Stimulated activated naive CD8-positive, alpha-beta T cell treated with anti-CD3 and anti-CD28 coated beads, Interleukin-15, amount 100 ng/mL, for 72 hours (primary cell): ENCODE results near the gene SHLD1.
"Not testable (repeated sequence)": the region's sequence is repeated elsewhere in the genome, so short reads cannot be mapped to it uniquely, and the experiment has no call there.

Experiments
- ATAC-seq: fragments of 150-1000 bp; cut with Tn5 transposase; 2 replicates; pipeline ENCODE4 v1.10.0; 2021; ENCODE audit warnings: mild to moderate bottlenecking, moderate library complexity
- DNase-seq, 2 donors: peaks; one replicate each; pipeline ENCODE4 v3.0.0; 2021 to 2022
- H3K27ac Mint-ChIP-seq, 2 donors: one replicate each; pipeline ENCODE4 v1.8.0; 2022; ENCODE audit warnings: mild to moderate bottlenecking in 2 of 2, mixed read lengths in 2 of 2, moderate library complexity in 2 of 2
- H3K27me3 Mint-ChIP-seq: one replicate; pipeline ENCODE4 v1.8.0; 2022; ENCODE audit warnings: mixed read lengths
- H3K4me1 Mint-ChIP-seq: one replicate; pipeline ENCODE4 v1.8.0; 2022; ENCODE audit warnings: mild to moderate bottlenecking, mixed read lengths
- H3K4me3 Mint-ChIP-seq, 2 donors: one replicate each; pipeline ENCODE4 v1.8.0; 2022; ENCODE audit warnings: mild to moderate bottlenecking in 2 of 2, mixed read lengths in 2 of 2, moderate library complexity in 1 of 2
- H3K9me3 Mint-ChIP-seq, 2 donors: one replicate each; pipeline ENCODE4 v1.8.0; 2022; ENCODE audit warnings: mixed read lengths in 2 of 2

The SHLD1 gene

GRCh38 chr20:5727018-5727515 lies 23.1 kb upstream of the SHLD1 start:
- H3K9me3 Mint-ChIP-seq = peaks cover 0 to 6% of the 10 kb centered on the region in 2 donors
- no peak overlapping the region for H3K4me3 Mint-ChIP-seq
- DNase-seq (no peak), ATAC-seq (no peak)
- no peaks in the 10 kb centered on the region for H3K27me3 Mint-ChIP-seq
- H3K27ac Mint-ChIP-seq = no peak overlapping the region
- peaks cover 12% of the 10 kb centered on the region for H3K4me1 Mint-ChIP-seq

DNA sequence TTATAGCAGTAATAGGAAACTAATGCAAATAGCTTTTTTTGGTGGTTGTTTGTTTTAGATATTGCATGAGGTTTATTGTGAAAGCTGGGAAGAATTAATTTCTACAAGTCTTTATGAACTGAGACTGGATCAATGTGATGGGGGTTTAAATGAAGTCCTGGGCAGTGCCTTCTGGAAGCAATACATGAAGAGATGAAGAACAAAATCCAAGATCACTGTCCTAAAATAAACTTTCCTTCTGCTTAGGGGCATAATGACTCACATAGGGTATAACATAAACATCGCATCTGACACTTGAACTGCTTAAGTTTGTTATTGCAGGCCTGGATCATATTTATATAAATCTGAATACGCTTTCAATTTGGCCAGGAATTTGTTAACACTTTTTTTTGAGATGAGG lies 20.9 kb upstream of the SHLD1 start:
- no peaks in the 10 kb centered on the region for H3K27me3 Mint-ChIP-seq
- no peak overlapping the region for H3K4me3 Mint-ChIP-seq
- ATAC-seq = no peak

DNA sequence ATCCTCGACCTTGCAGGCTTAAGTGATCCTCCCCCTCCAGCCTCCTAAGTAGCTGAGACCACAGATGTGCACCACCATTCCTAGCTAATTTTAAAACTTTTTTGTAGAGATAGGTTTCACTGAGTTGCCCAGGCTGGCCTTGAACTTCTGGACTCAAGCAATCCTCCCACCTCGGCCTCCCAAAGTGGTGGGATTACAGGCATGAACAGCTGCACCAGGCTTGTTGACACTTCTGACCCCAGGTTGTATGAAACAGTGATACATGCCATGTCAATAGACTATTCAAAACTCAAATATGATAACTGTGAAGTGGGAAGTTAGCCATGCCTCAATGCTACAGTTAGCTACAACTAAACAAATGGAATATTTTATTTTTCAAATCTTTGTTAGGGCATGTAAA lies 20.1 kb upstream of the SHLD1 start:
- DNase-seq = no peak
- Mint-ChIP-seq H3K27ac (no peak overlapping the region), H3K4me3 (no peak overlapping the region), H3K4me1 (no peaks in the 10 kb centered on the region), H3K27me3 (no peaks in the 10 kb centered on the region), H3K9me3 (peaks cover 0 to 6% of the 10 kb centered on the region in 2 donors)
- ATAC-seq = no peak

More for the DNA sequence above, 20.9 kb upstream of the SHLD1 start:
- Mint-ChIP-seq H3K4me1 (no peaks in the 10 kb centered on the region), H3K9me3 (peaks cover 0 to 6% of the 10 kb centered on the region in 2 donors), H3K27ac (no peak overlapping the region)
- no peak for DNase-seq

DNA sequence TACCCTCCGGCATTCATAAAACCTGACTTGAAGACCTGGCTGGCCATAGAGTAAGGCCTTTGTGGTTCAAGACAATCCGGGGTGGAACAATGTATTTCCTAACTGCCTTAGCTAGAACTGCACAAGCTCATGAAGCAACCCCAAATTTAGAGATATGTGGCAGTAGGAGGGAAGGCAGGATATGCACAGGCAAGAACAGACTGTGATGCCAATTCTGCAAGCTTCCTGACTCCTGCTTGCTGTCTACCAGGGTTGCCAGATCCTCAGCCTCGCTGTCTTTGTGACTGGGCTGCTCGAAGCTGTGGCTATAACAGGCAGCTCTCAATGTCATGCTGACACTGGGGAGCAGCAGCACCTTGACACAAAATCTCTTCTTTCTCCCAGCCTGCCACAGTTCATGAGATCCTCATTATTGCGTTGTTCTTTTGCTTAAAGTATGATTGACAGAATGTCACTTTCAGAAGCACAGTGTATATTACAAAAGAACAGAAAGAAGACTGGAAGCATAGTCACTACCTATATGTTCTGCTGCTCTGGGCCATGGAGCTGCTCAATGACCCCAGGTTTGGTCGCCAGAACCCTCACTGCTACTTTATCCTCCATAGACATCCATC lies 18.3 kb upstream of the SHLD1 start:
- Mint-ChIP-seq H3K4me3 (no peak overlapping the region), H3K4me1 (peaks cover 4% of the 10 kb centered on the region), H3K27ac (no peak overlapping the region), H3K27me3 (no peaks in the 10 kb centered on the region), H3K9me3 (peaks cover 0 to 4% of the 10 kb centered on the region in 2 donors)
- ATAC-seq = no peak
- DNase-seq = no peak

DNA sequence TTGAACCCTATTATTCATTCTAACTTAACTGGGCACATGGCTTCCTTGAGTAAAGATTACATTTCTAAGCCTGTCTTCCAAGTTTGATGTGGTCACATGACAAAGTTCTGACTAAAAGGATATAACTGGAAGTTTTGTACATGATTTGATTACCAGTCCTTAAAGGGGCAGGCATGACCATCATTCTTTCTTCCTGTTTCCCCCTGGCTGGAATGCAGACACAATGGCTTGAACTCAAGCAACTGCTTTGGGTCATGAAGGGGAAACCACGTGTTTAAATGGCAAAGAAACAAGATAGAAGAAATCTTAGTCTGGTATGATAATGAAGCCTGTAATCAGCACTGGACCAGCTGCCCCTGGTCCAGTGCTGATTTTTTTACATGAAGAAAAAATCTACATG lies 15.6 kb upstream of the SHLD1 start:
- no peak overlapping the region for H3K4me3 Mint-ChIP-seq

GRCh38 chr20:5735845-5736510 lies 14.2 kb upstream of the SHLD1 start:
- Mint-ChIP-seq H3K9me3 (no peaks in the 10 kb centered on the region), H3K4me3 (no peak overlapping the region), H3K27me3 (no peaks in the 10 kb centered on the region), H3K27ac (no peak overlapping the region), H3K4me1 (peaks cover 21% of the 10 kb centered on the region)
- no peak for ATAC-seq
- DNase-seq = no peak

More for the DNA sequence above, 15.6 kb upstream of the SHLD1 start:
- Mint-ChIP-seq H3K27ac (no peak overlapping the region), H3K9me3 (no peaks in the 10 kb centered on the region), H3K27me3 (no peaks in the 10 kb centered on the region), H3K4me1 (peaks cover 21% of the 10 kb centered on the region)
- no peak for DNase-seq
- no peak for ATAC-seq

- no peak for ATAC-seq
- DNase-seq = no peak
- Mint-ChIP-seq H3K4me3 (peak overlapping the region; percentile 4 to 33), H3K9me3 (no peaks in the 10 kb centered on the region), H3K27me3 (no peaks in the 10 kb centered on the region), H3K4me1 (peaks cover 21% of the 10 kb centered on the region), H3K27ac (peak overlapping the region in 1 of 2 donors; percentile 68)
Observed at GRCh38 chr20:5737619-5737953, 12.6 kb upstream of the SHLD1 start.

DNA sequence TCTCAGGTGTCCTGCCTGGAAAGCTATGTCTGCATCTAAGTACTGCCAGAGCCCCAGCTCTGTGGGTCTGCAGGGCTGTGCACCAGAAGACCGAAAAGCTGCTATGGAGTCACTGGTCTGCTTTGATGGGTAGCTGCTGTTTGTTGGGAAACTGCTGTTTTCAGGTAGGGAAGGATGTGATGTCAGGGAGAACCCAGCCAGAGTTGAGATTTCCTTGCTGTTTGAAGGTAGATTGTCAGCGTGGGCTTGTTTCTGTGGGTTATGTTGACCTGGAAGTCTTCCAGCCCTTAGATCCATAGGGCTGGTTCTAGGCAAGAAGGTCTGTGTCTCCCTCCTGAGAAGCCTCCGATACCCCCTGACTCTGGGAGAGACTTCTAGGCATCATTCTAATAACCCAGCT lies 12.2 kb upstream of the SHLD1 start:
- Mint-ChIP-seq H3K4me1 (peaks cover 21% of the 10 kb centered on the region), H3K9me3 (no peaks in the 10 kb centered on the region), H3K27ac (peak overlapping the region in 1 of 2 donors; percentile 86), H3K27me3 (no peaks in the 10 kb centered on the region), H3K4me3 (peak overlapping the region in 1 of 2 donors; percentile 7)
- no peak for ATAC-seq
- no peak for DNase-seq

GRCh38 chr20:5740643-5741042 lies 9.6 kb upstream of the SHLD1 start:
- H3K9me3 Mint-ChIP-seq, ATAC-seq, H3K4me3 Mint-ChIP-seq, DNase-seq, H3K27me3 Mint-ChIP-seq, H3K27ac Mint-ChIP-seq: not testable (repeated sequence)
- peaks cover 21% of the 10 kb centered on the region for H3K4me1 Mint-ChIP-seq

- no peak for DNase-seq
- Mint-ChIP-seq H3K27me3 (no peaks in the 10 kb centered on the region), H3K4me3 (no peak overlapping the region), H3K27ac (no peak overlapping the region), H3K4me1 (peaks cover 21% of the 10 kb centered on the region), H3K9me3 (no peaks in the 10 kb centered on the region)
- no peak for ATAC-seq
Observed at GRCh38 chr20:5741089-5741488, 9.1 kb upstream of the SHLD1 start.

- H3K27me3 Mint-ChIP-seq = no peaks in the 10 kb centered on the region
- DNase-seq (no peak), ATAC-seq (no peak)
- H3K4me3 Mint-ChIP-seq = no peak overlapping the region
- H3K9me3 Mint-ChIP-seq = no peaks in the 10 kb centered on the region
- H3K27ac Mint-ChIP-seq = no peak overlapping the region
- peaks cover 16% of the 10 kb centered on the region for H3K4me1 Mint-ChIP-seq
Observed at GRCh38 chr20:5742041-5742440, 8.2 kb upstream of the SHLD1 start.

DNA sequence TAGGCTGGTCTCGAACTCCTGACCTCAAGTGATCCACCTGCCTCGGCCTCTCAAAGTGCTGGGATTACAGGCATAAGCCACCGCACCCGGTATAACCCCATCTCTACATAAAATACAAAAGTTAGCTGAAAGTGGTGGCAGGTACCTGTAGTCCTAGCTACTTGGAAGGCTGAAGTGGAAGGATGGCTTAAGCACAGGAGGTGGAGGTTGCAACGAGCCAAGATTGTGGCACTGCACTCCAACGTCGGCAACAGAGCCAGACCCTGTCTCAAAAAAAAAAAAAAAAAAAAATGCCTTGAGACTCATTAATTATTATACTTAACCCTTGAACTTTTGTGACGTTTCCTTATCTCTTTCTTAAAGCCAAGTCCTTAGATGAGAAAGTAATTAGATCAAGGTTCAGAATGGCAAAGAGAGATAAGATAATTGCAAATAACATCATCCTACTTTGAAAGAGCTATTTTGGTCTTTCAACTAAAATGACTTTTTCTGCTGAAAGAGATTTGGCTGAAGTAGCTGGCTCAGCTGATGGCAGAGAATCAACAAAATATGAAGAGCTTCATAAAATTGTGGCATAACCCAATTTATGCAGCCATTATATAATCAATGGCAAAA lies 4.7 kb upstream of the SHLD1 start:
- Mint-ChIP-seq H3K27me3 (no peaks in the 10 kb centered on the region), H3K27ac (no peak overlapping the region), H3K4me3 (no peak overlapping the region), H3K9me3 (no peaks in the 10 kb centered on the region), H3K4me1 (no peaks in the 10 kb centered on the region)
- no peak for DNase-seq
- no peak for ATAC-seq

GRCh38 chr20:5746064-5746463 lies 4.1 kb upstream of the SHLD1 start:
- H3K27ac Mint-ChIP-seq = no peak overlapping the region
- ATAC-seq = no peak
- H3K4me1 Mint-ChIP-seq = peaks cover 1% of the 10 kb centered on the region
- H3K9me3 Mint-ChIP-seq = no peaks in the 10 kb centered on the region
- no peak for DNase-seq
- no peaks in the 10 kb centered on the region for H3K27me3 Mint-ChIP-seq
- H3K4me3 Mint-ChIP-seq = no peak overlapping the region

GRCh38 chr20:5748246-5748645 lies 2.0 kb upstream of the SHLD1 start:
- H3K4me1 Mint-ChIP-seq = peaks cover 12% of the 10 kb centered on the region
- no peak overlapping the region for H3K27ac Mint-ChIP-seq
- DNase-seq (no peak), ATAC-seq (no peak)
- H3K27me3 Mint-ChIP-seq = no peaks in the 10 kb centered on the region
- no peaks in the 10 kb centered on the region for H3K9me3 Mint-ChIP-seq
- no peak overlapping the region for H3K4me3 Mint-ChIP-seq

DNA sequence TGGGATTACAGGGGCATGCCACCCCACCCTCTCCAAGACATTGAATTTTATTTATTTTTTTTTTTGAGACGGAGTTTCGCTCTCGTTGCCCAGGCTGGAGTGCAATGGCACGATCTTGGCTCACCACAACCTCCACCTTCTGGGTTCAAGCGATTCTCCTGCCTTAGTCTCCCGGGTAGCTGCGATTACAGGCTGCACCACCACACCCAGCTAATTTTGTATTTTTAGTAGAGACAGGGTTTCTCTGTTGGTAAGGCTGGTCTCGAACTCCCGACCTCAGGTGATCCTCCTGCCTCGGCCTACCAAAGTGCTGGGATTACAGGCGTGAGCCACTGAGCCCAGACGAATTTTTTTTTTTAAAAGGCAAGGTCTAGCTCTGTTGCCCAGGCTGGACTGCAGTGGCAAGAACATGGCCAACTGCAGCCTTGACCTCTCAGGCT lies 669 bp upstream of the SHLD1 start:
- not testable (repeated sequence) for H3K27me3 Mint-ChIP-seq, H3K9me3 Mint-ChIP-seq, ATAC-seq
- DNase-seq = peak in 1 of 2 donors; percentile 10
- Mint-ChIP-seq H3K27ac (peak overlapping the region in 1 of 2 donors; percentile 98), H3K4me3 (peak overlapping the region in 1 of 2 donors; percentile 79), H3K4me1 (peaks cover 18% of the 10 kb centered on the region)

- Mint-ChIP-seq H3K9me3 (no peaks in the 10 kb centered on the region), H3K27me3 (no peaks in the 10 kb centered on the region), H3K27ac (peak overlapping the region in 1 of 2 donors; percentile 59), H3K4me3 (no peak overlapping the region), H3K4me1 (peaks cover 24% of the 10 kb centered on the region)
- ATAC-seq = no peak
- no peak for DNase-seq
Observed at GRCh38 chr20:5751856-5752255, 1.7 kb downstream of the SHLD1 start.
